Measurements from ENCODE around the gene FOXS1. TPM values are rescaled to one million over a fixed set of nuclear protein-coding genes. Genes with fewer than 3 reads are reported as not detected.

Gene FOXS1
- total RNA-seq, result 5.7 and 5.9 TPM in 2 replicates

DNA sequence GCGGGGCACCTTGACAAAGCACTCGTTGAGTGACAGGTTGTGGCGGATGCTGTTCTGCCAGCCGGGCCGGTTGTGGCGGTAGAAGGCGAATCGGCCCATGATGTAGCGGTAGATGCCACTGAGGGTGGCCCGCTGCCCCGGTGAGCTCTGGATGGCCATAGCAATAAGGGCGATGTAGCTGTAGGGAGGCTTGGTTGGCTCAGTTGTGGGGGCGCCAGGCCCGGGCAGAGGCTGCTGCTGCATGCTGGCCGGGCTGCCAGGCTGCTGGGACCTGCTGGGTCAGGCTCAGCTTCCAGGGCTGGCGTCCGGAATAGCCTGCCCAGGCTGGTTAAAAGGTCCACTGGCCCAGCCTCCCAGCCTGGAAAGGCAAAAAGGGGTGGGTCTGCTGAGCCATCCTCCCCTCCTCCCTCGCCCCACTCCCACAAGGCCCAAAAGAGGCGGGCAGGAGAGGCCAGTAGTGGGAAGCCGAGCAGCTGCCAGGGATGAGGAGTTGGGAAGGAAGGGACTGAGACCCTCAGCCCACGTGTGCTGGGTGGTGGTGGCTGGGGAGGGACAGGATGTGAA lies at the start of gene FOXS1:
Gene FOXS1, minus strand, starts transcription at position 305 of the 564 bp plus-strand sequence. Its CDS starts 62 bp downstream, at position 243.
- Histone ChIP-seq H3K36me3 (ENCODE audit: control insufficient read depth, insufficient read depth, low read length) (no peaks in the 10 kb centered on the region), H3K27me3 (ENCODE audit: control insufficient read depth, insufficient read depth, low read length) (peaks cover 22% of the 10 kb centered on the region), H3K4me3 (ENCODE audit: low read depth, low read length) (no peak within 1 kb of the TSS)
- TF ChIP-seq, protein P1, sequence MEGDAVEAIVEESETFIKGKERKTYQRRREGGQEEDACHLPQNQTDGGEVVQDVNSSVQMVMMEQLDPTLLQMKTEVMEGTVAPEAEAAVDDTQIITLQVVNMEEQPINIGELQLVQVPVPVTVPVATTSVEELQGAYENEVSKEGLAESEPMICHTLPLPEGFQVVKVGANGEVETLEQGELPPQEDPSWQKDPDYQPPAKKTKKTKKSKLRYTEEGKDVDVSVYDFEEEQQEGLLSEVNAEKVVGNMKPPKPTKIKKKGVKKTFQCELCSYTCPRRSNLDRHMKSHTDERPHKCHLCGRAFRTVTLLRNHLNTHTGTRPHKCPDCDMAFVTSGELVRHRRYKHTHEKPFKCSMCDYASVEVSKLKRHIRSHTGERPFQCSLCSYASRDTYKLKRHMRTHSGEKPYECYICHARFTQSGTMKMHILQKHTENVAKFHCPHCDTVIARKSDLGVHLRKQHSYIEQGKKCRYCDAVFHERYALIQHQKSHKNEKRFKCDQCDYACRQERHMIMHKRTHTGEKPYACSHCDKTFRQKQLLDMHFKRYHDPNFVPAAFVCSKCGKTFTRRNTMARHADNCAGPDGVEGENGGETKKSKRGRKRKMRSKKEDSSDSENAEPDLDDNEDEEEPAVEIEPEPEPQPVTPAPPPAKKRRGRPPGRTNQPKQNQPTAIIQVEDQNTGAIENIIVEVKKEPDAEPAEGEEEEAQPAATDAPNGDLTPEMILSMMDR (IDR thresholded peaks at IDR 0.05; ENCODE audit: insufficient read depth, low read length, poor library complexity, severe bottlenecking), result no peak
- DNase-seq (ENCODE audit: low read depth), result no peak

DNA sequence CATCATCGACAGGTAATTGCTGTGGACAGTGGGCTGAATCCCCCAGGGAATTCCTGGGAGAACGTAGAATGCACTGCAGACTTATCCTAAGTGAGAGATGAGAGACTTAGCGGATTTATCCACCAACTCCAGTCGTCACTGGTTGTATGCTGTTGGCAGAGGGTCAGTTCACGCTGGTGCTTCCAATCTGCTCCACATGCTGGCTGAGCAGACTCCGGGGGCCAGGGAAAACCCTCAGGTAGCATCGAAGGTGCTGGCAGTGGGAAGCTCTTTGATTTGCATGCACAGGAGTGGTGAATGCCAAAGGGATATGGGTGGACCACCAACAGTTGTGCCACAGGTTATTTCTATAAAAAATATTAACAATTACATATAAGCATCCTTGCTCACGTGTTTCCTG lies 45.2 kb upstream of the FOXS1 start:
- no peak for DNase-seq (ENCODE audit: low read depth)
- H3K4me3 ChIP-seq (ENCODE audit: low read depth, low read length), result no peak overlapping the region
- H3K36me3 ChIP-seq (ENCODE audit: control insufficient read depth, insufficient read depth, low read length), result no peaks in the 10 kb centered on the region
- H3K27me3 ChIP-seq (ENCODE audit: control insufficient read depth, insufficient read depth, low read length), result no peaks in the 10 kb centered on the region
- TF ChIP-seq, protein P1 (IDR thresholded peaks at IDR 0.05; ENCODE audit: insufficient read depth, low read length, poor library complexity, severe bottlenecking), result no peak

DNA sequence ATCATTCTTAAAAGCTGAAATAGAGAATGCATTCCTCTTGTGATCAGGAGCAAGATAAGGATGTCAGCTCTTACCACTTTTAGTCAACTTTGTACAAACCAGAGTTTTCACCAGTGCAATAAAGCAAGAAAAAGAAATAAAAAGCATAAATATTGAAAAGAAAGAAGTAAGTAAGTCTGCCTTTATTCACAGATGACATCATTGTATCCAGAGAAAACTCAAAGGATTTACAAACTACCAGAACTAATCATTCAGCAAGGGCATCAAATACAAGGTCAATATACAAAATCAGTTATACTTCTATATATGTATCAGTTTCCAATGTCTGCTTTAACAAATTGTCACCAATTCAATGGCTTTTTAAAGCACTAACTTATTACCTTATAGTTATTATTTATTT lies 38.4 kb upstream of the FOXS1 start:
- TF ChIP-seq, protein P1 (IDR thresholded peaks at IDR 0.05; ENCODE audit: insufficient read depth, low read length, poor library complexity, severe bottlenecking), result no peak
- Histone ChIP-seq H3K36me3 (ENCODE audit: control insufficient read depth, insufficient read depth, low read length) (no peaks in the 10 kb centered on the region), H3K27me3 (ENCODE audit: control insufficient read depth, insufficient read depth, low read length) (no peaks in the 10 kb centered on the region), H3K4me3 (ENCODE audit: low read depth, low read length) (no peak overlapping the region)
- DNase-seq (ENCODE audit: low read depth), result no peak

DNA sequence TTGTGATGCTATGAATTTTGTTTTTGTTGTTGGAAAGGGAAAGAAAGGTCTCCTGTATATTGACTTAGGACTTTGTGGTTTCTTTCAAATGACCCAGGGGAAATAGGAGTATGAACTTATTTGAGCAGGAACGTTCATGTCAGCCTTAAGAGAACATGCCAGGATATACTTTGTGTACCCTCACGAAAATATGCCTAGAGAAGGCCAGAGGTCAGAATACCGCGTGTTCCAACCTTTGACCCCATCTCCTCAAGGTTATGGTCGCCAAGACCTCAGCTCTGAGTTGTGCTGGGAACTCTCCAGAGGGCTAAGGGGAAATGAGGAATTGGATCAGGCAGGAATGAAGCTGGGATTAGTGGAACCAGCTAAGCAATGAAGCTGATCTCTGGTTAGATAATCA lies 36.5 kb upstream of the FOXS1 start:
- Histone ChIP-seq H3K36me3 (ENCODE audit: control insufficient read depth, insufficient read depth, low read length) (no peaks in the 10 kb centered on the region), H3K27me3 (ENCODE audit: control insufficient read depth, insufficient read depth, low read length) (no peaks in the 10 kb centered on the region), H3K4me3 (ENCODE audit: low read depth, low read length) (no peak overlapping the region)
- TF ChIP-seq, protein P1 (IDR thresholded peaks at IDR 0.05; ENCODE audit: insufficient read depth, low read length, poor library complexity, severe bottlenecking), result no peak
- DNase-seq (ENCODE audit: low read depth), result no peak

DNA sequence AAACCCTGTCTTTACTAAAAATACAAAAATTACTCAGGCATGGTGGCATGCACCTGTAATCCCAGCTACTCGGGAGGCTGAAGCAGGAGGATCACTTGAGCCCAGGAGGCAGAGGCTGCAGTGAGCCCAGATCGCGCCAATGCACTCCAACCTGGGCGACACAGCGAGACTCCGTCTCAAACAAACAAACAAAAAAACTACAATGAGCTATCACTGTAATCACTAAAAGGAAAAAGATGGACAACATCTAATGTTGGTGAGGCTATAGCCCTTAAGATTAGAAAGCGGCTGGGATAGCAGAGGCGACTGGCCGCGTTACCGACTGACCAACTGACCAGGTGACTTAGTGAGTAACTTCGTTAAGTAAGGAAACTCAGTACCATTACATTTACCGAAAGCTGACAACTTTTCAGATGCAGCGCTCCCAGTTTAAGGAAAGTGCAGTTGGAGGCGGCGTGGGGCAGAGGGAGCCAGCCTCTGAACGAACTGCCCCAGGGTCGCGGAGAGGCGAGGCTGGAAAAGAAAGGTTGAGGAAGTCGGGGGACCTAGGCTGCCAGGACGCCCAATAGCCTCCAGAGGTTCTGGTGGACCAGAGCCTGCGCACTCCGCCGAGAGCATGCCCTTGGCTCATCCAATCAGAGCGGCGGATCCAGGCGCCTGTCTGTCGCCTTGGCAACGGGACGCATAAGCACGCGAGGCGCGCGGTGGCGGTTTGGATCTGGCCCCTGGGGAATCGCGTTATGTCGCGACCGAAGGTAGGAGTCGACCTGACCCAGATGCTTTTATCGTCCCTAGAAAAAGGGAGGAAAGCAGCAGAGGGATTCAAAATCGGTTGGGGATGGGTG lies 34.0 kb upstream of the FOXS1 start:
- Histone ChIP-seq H3K36me3 (ENCODE audit: control insufficient read depth, insufficient read depth, low read length) (no peaks in the 10 kb centered on the region), H3K27me3 (ENCODE audit: control insufficient read depth, insufficient read depth, low read length) (no peaks in the 10 kb centered on the region), H3K4me3 (ENCODE audit: low read depth, low read length) (peak overlapping the region; percentile 50)
- peak; percentile 77 for DNase-seq (ENCODE audit: low read depth)
- TF ChIP-seq, protein P1 (IDR thresholded peaks at IDR 0.05; ENCODE audit: insufficient read depth, low read length, poor library complexity, severe bottlenecking), result no peak
